ENCODE measurements around the gene CACTIN.
"Not testable (repeated sequence)": the region's sequence is repeated elsewhere in the genome, so short reads cannot be mapped to it uniquely, and the experiment has no call there.

The CACTIN gene

GRCh38 chr19:3626473-3627350, at the start of gene CACTIN:
Gene CACTIN (minus strand): TSS chr19:3626790. CDS start chr19:3626762, 28 bp downstream.
- DNase-seq (ENCODE audit: low read depth, low spot score): peak; percentile 99

- DNase-seq (ENCODE audit: low read depth, low spot score): no peak
These were observed 48.4 kb upstream of the CACTIN start for GRCh38 chr19:3674784-3675543.

- DNase-seq (ENCODE audit: low read depth, low spot score): no peak
These were observed 47.2 kb upstream of the CACTIN start for GRCh38 chr19:3673506-3674439.

- no peak for DNase-seq (ENCODE audit: low read depth, low spot score)
These were observed 46.4 kb upstream of the CACTIN start for GRCh38 chr19:3672993-3673392.

- DNase-seq (ENCODE audit: low read depth, low spot score): no peak
These were observed 46.0 kb upstream of the CACTIN start for GRCh38 chr19:3672575-3672948.

- no peak for DNase-seq (ENCODE audit: low read depth, low spot score)
These were observed 45.3 kb upstream of the CACTIN start for GRCh38 chr19:3671680-3672574.

GRCh38 chr19:3670796-3671679, 44.4 kb upstream of the CACTIN start:
- no peak for DNase-seq (ENCODE audit: low read depth, low spot score)

- no peak for DNase-seq (ENCODE audit: low read depth, low spot score)
These were observed 43.6 kb upstream of the CACTIN start for GRCh38 chr19:3669947-3670795.

GRCh38 chr19:3669082-3669946, 42.7 kb upstream of the CACTIN start:
- no peak for DNase-seq (ENCODE audit: low read depth, low spot score)

GRCh38 chr19:3668331-3669081, 41.9 kb upstream of the CACTIN start:
- DNase-seq (ENCODE audit: low read depth, low spot score): no peak

GRCh38 chr19:3667766-3668165, 41.2 kb upstream of the CACTIN start:
- DNase-seq (ENCODE audit: low read depth, low spot score): no peak

GRCh38 chr19:3667037-3667638, 40.5 kb upstream of the CACTIN start:
- no peak for DNase-seq (ENCODE audit: low read depth, low spot score)

GRCh38 chr19:3666545-3666856, 39.9 kb upstream of the CACTIN start:
- DNase-seq (ENCODE audit: low read depth, low spot score): not testable (repeated sequence)

GRCh38 chr19:3665681-3666544, 39.3 kb upstream of the CACTIN start:
- DNase-seq (ENCODE audit: low read depth, low spot score): peak; percentile 56

GRCh38 chr19:3664879-3665642, 38.5 kb upstream of the CACTIN start:
- no peak for DNase-seq (ENCODE audit: low read depth, low spot score)
